Left hindlimb (tissue), 1 donor: ENCODE results near the gene PIGC.
"Not testable (repeated sequence)": the region's sequence is repeated elsewhere in the genome, so short reads cannot be mapped to it uniquely, and the experiment has no call there.

Source experiments
- DNase-seq: peaks from one replicate; pipeline ENCODE4 v3.0.0-alpha.2; 2018

Gene PIGC

GRCh38 chr1:172465617-172466016, 21.7 kb upstream of the PIGC start:
- no peak for DNase-seq

- DNase-seq = no peak
These were observed 17.0 kb upstream of the PIGC start for GRCh38 chr1:172460887-172461315.

GRCh38 chr1:172460177-172460576, 16.3 kb upstream of the PIGC start:
- no peak for DNase-seq

- DNase-seq = no peak
These were observed 13.7 kb upstream of the PIGC start for GRCh38 chr1:172457479-172458130.

- DNase-seq = no peak
These were observed 12.5 kb upstream of the PIGC start for GRCh38 chr1:172456344-172456769.

- no peak for DNase-seq
These were observed 11.6 kb upstream of the PIGC start for GRCh38 chr1:172455451-172455850.

- DNase-seq = no peak
These were observed 9.7 kb upstream of the PIGC start for GRCh38 chr1:172453607-172454006.

- DNase-seq = no peak
These were observed 9.3 kb upstream of the PIGC start for GRCh38 chr1:172453153-172453545.

- DNase-seq = no peak
These were observed 8.8 kb upstream of the PIGC start for GRCh38 chr1:172452536-172453152.

GRCh38 chr1:172451002-172451443, 7.2 kb upstream of the PIGC start:
- no peak for DNase-seq

- DNase-seq = no peak
These were observed 6.6 kb upstream of the PIGC start for GRCh38 chr1:172450524-172450885.

- peak; percentile 66 for DNase-seq
These were observed 6.0 kb upstream of the PIGC start for GRCh38 chr1:172449585-172450523.

- no peak for DNase-seq
These were observed 5.2 kb upstream of the PIGC start for GRCh38 chr1:172448995-172449584.

- DNase-seq = no peak
These were observed 3.8 kb upstream of the PIGC start for GRCh38 chr1:172447641-172448040.

GRCh38 chr1:172446547-172446946, 2.7 kb upstream of the PIGC start:
- DNase-seq = no peak

GRCh38 chr1:172442843-172443565, 865 bp downstream of the PIGC start:
- DNase-seq = no peak

GRCh38 chr1:172442404-172442803, 1.5 kb downstream of the PIGC start:
- no peak for DNase-seq

- DNase-seq = not testable (repeated sequence)
These were observed 6.7 kb downstream of the PIGC start for GRCh38 chr1:172437183-172437582.

- DNase-seq = no peak
These were observed 12.1 kb downstream of the PIGC start for GRCh38 chr1:172431721-172432192.

- no peak for DNase-seq
These were observed 12.7 kb downstream of the PIGC start for GRCh38 chr1:172431204-172431603.

- no peak for DNase-seq
These were observed 13.8 kb downstream of the PIGC start for GRCh38 chr1:172430128-172430454.

- no peak for DNase-seq
These were observed 14.3 kb downstream of the PIGC start for GRCh38 chr1:172429331-172430127.
